GM19468 (cell line): ENCODE data around the gene TXNRD2.

Experiments used
- ATAC-seq: cut with Tn5 transposase; IDR thresholded peaks from one replicate; pipeline ENCODE4 v1.9.1; 2021; ENCODE audit warnings: mild to moderate bottlenecking, moderate library complexity, moderate number of reproducible peaks; ENCODE audit not compliant: unreplicated experiment; ENCODE audit errors: extremely low read depth

Gene TXNRD2

GRCh38 chr22:19941365-19942082 is at the start of gene TXNRD2, which contains the start of gene COMT:
Gene TXNRD2 (minus strand): TSS chr22:19941818. CDS start chr22:19941803, 15 bp downstream.
Gene COMT (plus strand): TSS chr22:19941772. CDS start chr22:19962527, 20,755 bp downstream.
- no peak for ATAC-seq

- no peak for ATAC-seq
Observed at GRCh38 chr22:19991395-19991644, 49.7 kb upstream of the TXNRD2 start.

- no peak for ATAC-seq
Observed at GRCh38 chr22:19990609-19991394, 49.2 kb upstream of the TXNRD2 start.

GRCh38 chr22:19990188-19990587 is 48.6 kb upstream of the TXNRD2 start:
- no peak for ATAC-seq

- no peak for ATAC-seq
Observed at GRCh38 chr22:19989725-19990067, 48.1 kb upstream of the TXNRD2 start.

- ATAC-seq: no peak
Observed at GRCh38 chr22:19988965-19989724, 47.5 kb upstream of the TXNRD2 start.

GRCh38 chr22:19988331-19988808 is 46.8 kb upstream of the TXNRD2 start:
- no peak for ATAC-seq

- ATAC-seq: no peak
Observed at GRCh38 chr22:19987394-19988306, 46.0 kb upstream of the TXNRD2 start.

- ATAC-seq: no peak
Observed at GRCh38 chr22:19986410-19987341, 45.1 kb upstream of the TXNRD2 start.

GRCh38 chr22:19986011-19986409 is 44.4 kb upstream of the TXNRD2 start:
- ATAC-seq: no peak

- ATAC-seq: no peak
Observed at GRCh38 chr22:19984851-19985811, 43.5 kb upstream of the TXNRD2 start.

- ATAC-seq: no peak
Observed at GRCh38 chr22:19984201-19984753, 42.7 kb upstream of the TXNRD2 start.

GRCh38 chr22:19983741-19984140 is 42.1 kb upstream of the TXNRD2 start:
- ATAC-seq: no peak

GRCh38 chr22:19982991-19983578 is 41.5 kb upstream of the TXNRD2 start:
- no peak for ATAC-seq

GRCh38 chr22:19981961-19982920 is 40.6 kb upstream of the TXNRD2 start:
- no peak for ATAC-seq
